ENCODE measurements around the gene CRABP1.

Gene CRABP1

GRCh38 chr15:78322243-78322642 is 17.9 kb upstream of the CRABP1 start:
- TF ChIP-seq CTCF (IDR thresholded peaks at IDR 0.05; ENCODE audit: low read depth, low read length, missing control alignments), result no peak
- H3K4me3 ChIP-seq (ENCODE audit: low read depth, low read length), result no peak overlapping the region
- in situ Hi-C loops (cut with HindIII; ENCODE audit: low sequenced_read_pairs), result no loop called here
- DNase-seq (ENCODE audit: low read depth), result peak; percentile 47

- H3K4me3 ChIP-seq (ENCODE audit: low read depth, low read length), result no peak overlapping the region
- in situ Hi-C loops (cut with HindIII; ENCODE audit: low sequenced_read_pairs), result no loop called here
- DNase-seq (ENCODE audit: low read depth), result no peak
- TF ChIP-seq CTCF (IDR thresholded peaks at IDR 0.05; ENCODE audit: low read depth, low read length, missing control alignments), result no peak
Measured at GRCh38 chr15:78322724-78323521, 17.2 kb upstream of the CRABP1 start.

- no peak for DNase-seq (ENCODE audit: low read depth)
- in situ Hi-C loops (cut with HindIII; ENCODE audit: low sequenced_read_pairs), result no loop called here
Measured at GRCh38 chr15:78323693-78324092, 16.5 kb upstream of the CRABP1 start.

GRCh38 chr15:78324144-78324543 is 16.0 kb upstream of the CRABP1 start:
- H3K4me3 ChIP-seq (ENCODE audit: low read depth, low read length), result no peak overlapping the region
- no peak for TF ChIP-seq CTCF (IDR thresholded peaks at IDR 0.05; ENCODE audit: low read depth, low read length, missing control alignments)
- in situ Hi-C loops (cut with HindIII; ENCODE audit: low sequenced_read_pairs), result no loop called here
- DNase-seq (ENCODE audit: low read depth), result no peak

More at GRCh38 chr15:78323693-78324092, 16.5 kb upstream of the CRABP1 start:
- H3K4me3 ChIP-seq (ENCODE audit: low read depth, low read length), result no peak overlapping the region
- TF ChIP-seq CTCF (IDR thresholded peaks at IDR 0.05; ENCODE audit: low read depth, low read length, missing control alignments), result no peak

GRCh38 chr15:78325092-78325843 is 14.9 kb upstream of the CRABP1 start:
- in situ Hi-C loops (cut with HindIII; ENCODE audit: low sequenced_read_pairs), result no loop called here
- no peak for TF ChIP-seq CTCF (IDR thresholded peaks at IDR 0.05; ENCODE audit: low read depth, low read length, missing control alignments)
- DNase-seq (ENCODE audit: low read depth), result peak; percentile 42
- no peak overlapping the region for H3K4me3 ChIP-seq (ENCODE audit: low read depth, low read length)

GRCh38 chr15:78327466-78327865 is 12.7 kb upstream of the CRABP1 start:
- H3K4me3 ChIP-seq (ENCODE audit: low read depth, low read length), result no peak overlapping the region
- DNase-seq (ENCODE audit: low read depth), result no peak
- no peak for TF ChIP-seq CTCF (IDR thresholded peaks at IDR 0.05; ENCODE audit: low read depth, low read length, missing control alignments)
- in situ Hi-C loops (cut with HindIII; ENCODE audit: low sequenced_read_pairs), result no loop called here
